WTC11 (cell line): Measurements from ENCODE around the gene CDKL5.

Experiments used
- ATF2 ChIP-seq: sonication (generic); formaldehyde crosslinking; IDR thresholded peaks from 2 replicates; pipeline ENCODE4 v1.8.1; 2022; ENCODE audit warnings: low read depth, missing genetic modification reagents, borderline replicate concordance
- ATF3 ChIP-seq: sonication (generic); formaldehyde crosslinking; conservative IDR thresholded peaks from 2 replicates; pipeline ENCODE4 v1.8.1; 2022; ENCODE audit warnings: mild to moderate bottlenecking, missing genetic modification reagents
- CREB1 ChIP-seq: sonication (generic); formaldehyde crosslinking; IDR thresholded peaks from 2 replicates; pipeline ENCODE4 v1.8.0; 2023; ENCODE audit warnings: mild to moderate bottlenecking, missing genetic modification reagents
- CTCF ChIP-seq: fragments of 200-600 bp; IDR thresholded peaks from 2 replicates; pipeline ENCODE4 v1.8.0; 2022; ENCODE audit warnings: antibody characterized with exemption
- ETV6 ChIP-seq: sonication (generic); formaldehyde crosslinking; IDR thresholded peaks from 2 replicates; pipeline ENCODE4 v1.8.1; 2022; ENCODE audit warnings: mild to moderate bottlenecking, missing genetic modification reagents
- GABPB1 ChIP-seq: sonication (generic); formaldehyde crosslinking; IDR thresholded peaks from 2 replicates; pipeline ENCODE4 v1.8.1; 2023; ENCODE audit warnings: mild to moderate bottlenecking, missing genetic modification reagents
- HMGA2 ChIP-seq: fragments of 250-450 bp; sonication (Bioruptor Pico); IDR thresholded peaks from 2 replicates; pipeline ENCODE4 v1.4.0; 2021; ENCODE audit warnings: mild to moderate bottlenecking, moderate library complexity
- NR2C2 ChIP-seq: sonication (generic); formaldehyde crosslinking; IDR thresholded peaks from 2 replicates; pipeline ENCODE4 v1.8.0; 2022; ENCODE audit warnings: mild to moderate bottlenecking, missing genetic modification reagents
- OVOL2 ChIP-seq: fragments of 250-450 bp; sonication (Bioruptor Pico); IDR thresholded peaks from 2 replicates; pipeline ENCODE4 v1.9.0; 2021; ENCODE audit warnings: mild to moderate bottlenecking, borderline replicate concordance
- ZNF121 ChIP-seq: sonication (generic); formaldehyde crosslinking; IDR thresholded peaks from 2 replicates; pipeline ENCODE4 v1.8.0; 2023; ENCODE audit warnings: missing genetic modification reagents
- ZNF671 ChIP-seq: fragments of 250-450 bp; sonication (Bioruptor Pico); IDR thresholded peaks from 2 replicates; pipeline ENCODE4 v1.8.0; 2021; ENCODE audit warnings: mild to moderate bottlenecking

- TF ChIP-seq ATF2 (CRISPR knock-in tag) (no peak), CTCF (no peak), ZNF121 (CRISPR knock-in tag) (no peak), ETV6 (no peak), HMGA2 (no peak), ZNF671 (CRISPR knock-in tag) (no peak), OVOL2 (CRISPR knock-in tag) (no peak), ATF3 (CRISPR knock-in tag) (no peak), CREB1 (CRISPR knock-in tag) (no peak), GABPB1 (no peak), NR2C2 (CRISPR knock-in tag) (no peak)
Observed at GRCh38 chrX:18436017-18436416, 10.6 kb downstream of the CDKL5 start.
